Left lung (tissue), 10 donors: ENCODE results near the gene RBFOX1. TPM values are rescaled to one million over a fixed set of nuclear protein-coding genes. Genes with fewer than 3 reads are reported as not detected.

Experiments
- ATAC-seq: fragments of 200-7000 bp; cut with Tn5 transposase; one replicate; pipeline ENCODE4 v1.9.1; 2020; ENCODE audit warnings: moderate library complexity
- DNase-seq, 4 donors: peaks; one replicate each; pipeline ENCODE4 v3.0.0-alpha.2; 2013 to 2020
- H3K27ac ChIP-seq, 2 donors: fragments of 200-600 bp; sonication (generic) in 1 of 2; one replicate each; pipeline versions ENCODE4 v1.5.0 to v1.8.0; 2020 to 2021
- H3K27me3 ChIP-seq, 2 donors: fragments of 200-600 bp; sonication (generic) in 1 of 2; one replicate each; pipeline versions ENCODE4 v1.5.0 to v1.8.0; 2020 to 2021
- H3K36me3 ChIP-seq, 2 donors: fragments of 200-600 bp; sonication (generic) in 1 of 2; one replicate each; pipeline versions ENCODE4 v1.5.0 to v1.8.0; 2020 to 2021
- H3K4me1 ChIP-seq, 2 donors: fragments of 200-600 bp; one replicate each; pipeline ENCODE4 v1.8.0; 2021
- H3K4me3 ChIP-seq, 2 donors: fragments of 200-600 bp; sonication (generic) in 1 of 2; one replicate each; pipeline versions ENCODE4 v1.5.0 to v1.8.0; 2020 to 2021; ENCODE audit warnings: mild to moderate bottlenecking in 1 of 2
- H3K9me3 ChIP-seq, 2 donors: fragments of 200-600 bp; sonication (generic) in 1 of 2; one replicate each; pipeline versions ENCODE4 v1.5.0 to v1.8.0; 2020 to 2021
- CTCF ChIP-seq, 2 donors: fragments of 200-600 bp; sonication (generic) in 1 of 2; IDR thresholded peaks; one replicate each; pipeline versions ENCODE4 v1.5.0 to v1.8.0; 2021; ENCODE audit warnings: antibody characterized with exemption in 2 of 2
- intact Hi-C, 2 donors: fragments of 100-400 bp; cut with DNase I; formaldehyde crosslinking; loops; one replicate each; pipeline versions ENCODE4 v1.11.2 to v1.14.2; 2022
- polyA plus RNA-seq, 6 donors: library from polyadenylated mRNA; unstranded; fragments of 120-200 nt; gene quantifications; one replicate each; pipeline ENCODE4 v1.2.1, GENCODE V29; 2013; ENCODE audit not compliant: insufficient read length in 6 of 6
- total RNA-seq, 2 donors: library from RNA; stranded (reverse); fragmentation: NEBNext Ultra II Directional; extraction: Animal tissue kit (Norgen Biotek cat#: 25700); gene quantifications; one replicate each; pipeline ENCODE4 v1.2.1, GENCODE V29; 2021
- donor health status: DM: no; HTN: yes; CAD: no.
- donor health status: DM: no; HTN: no; CAD: no.

Gene RBFOX1
- total and polyA plus RNA-seq, 8 donors, result 0.41 to 1.7 (median 0.91) TPM; not detected in 2

DNA sequence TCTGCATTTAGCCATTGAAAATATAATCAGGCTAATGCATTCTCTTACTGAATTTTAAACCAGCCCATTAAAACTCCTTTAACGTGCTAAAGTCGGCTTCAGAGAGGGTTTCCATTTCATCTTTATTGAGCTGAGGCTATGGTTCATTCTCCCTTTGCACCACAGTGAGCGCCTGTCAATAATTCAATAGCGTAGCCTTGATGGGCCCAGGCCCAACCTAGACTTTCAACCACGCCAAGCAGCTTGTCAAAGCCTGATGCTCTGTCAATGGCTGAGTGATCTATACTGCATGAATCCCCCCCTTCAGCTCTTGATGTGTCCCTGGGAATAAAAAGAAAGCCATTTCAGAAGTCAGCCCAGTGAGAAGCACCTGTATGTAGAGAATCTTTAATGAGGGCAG is 106.0 kb downstream of the RBFOX1 start:
- intact Hi-C loops, result no loop called here
- Histone ChIP-seq H3K9me3 (no peaks in the 10 kb centered on the region), H3K27ac (no peak overlapping the region), H3K4me1 (no peaks in the 10 kb centered on the region), H3K4me3 (no peak overlapping the region), H3K27me3 (no peaks in the 10 kb centered on the region), H3K36me3 (no peaks in the 10 kb centered on the region)
- ATAC-seq, result no peak
- no peak for TF ChIP-seq CTCF (IDR thresholded peaks at IDR 0.05)
- no peak for DNase-seq

- Histone ChIP-seq H3K4me3 (no peak overlapping the region), H3K36me3 (no peaks in the 10 kb centered on the region), H3K9me3 (no peaks in the 10 kb centered on the region), H3K4me1 (no peaks in the 10 kb centered on the region), H3K27me3 (no peaks in the 10 kb centered on the region), H3K27ac (no peak overlapping the region)
- intact Hi-C loops, result no loop called here
- DNase-seq, result no peak
- TF ChIP-seq CTCF (IDR thresholded peaks at IDR 0.05), result no peak
- no peak for ATAC-seq
Measured at GRCh38 chr16:7439518-7439917, 106.9 kb downstream of the RBFOX1 start.

DNA sequence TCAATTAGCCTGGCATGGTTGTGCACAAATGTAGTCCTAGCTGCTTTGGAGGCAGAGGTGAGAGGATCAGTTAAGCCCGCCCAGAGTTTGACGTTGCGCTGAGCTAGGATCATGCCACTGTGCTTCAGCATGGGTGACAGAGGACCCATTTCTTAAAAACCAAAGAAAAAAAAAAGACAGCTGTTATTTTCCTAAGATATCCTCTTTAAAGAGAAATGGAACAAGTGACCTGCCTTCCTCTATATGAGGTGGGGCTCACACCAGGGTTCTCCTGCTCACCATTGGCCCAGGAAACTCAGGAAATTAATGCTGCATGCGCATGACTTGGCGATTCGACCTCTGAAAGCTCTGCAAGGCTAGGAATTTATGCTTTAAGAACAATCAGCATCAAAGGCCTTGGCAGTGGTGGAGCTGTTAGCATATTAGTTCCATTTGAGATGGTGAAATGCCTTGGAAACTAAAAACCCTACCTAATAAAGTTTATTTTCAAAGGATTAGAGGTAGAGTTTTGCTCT is 108.3 kb downstream of the RBFOX1 start:
- no peak for DNase-seq
- H3K36me3 ChIP-seq, result no peaks in the 10 kb centered on the region
- no peaks in the 10 kb centered on the region for H3K9me3 ChIP-seq
- intact Hi-C loops, result no loop called here
- H3K4me3 ChIP-seq, result no peak overlapping the region
- no peak for TF ChIP-seq CTCF (IDR thresholded peaks at IDR 0.05)
- no peak overlapping the region for H3K27ac ChIP-seq
- no peaks in the 10 kb centered on the region for H3K27me3 ChIP-seq
- ATAC-seq, result no peak
- H3K4me1 ChIP-seq, result no peaks in the 10 kb centered on the region

- no peak for ATAC-seq
- DNase-seq, result no peak
- intact Hi-C loops, result no loop called here
- H3K36me3 ChIP-seq, result no peaks in the 10 kb centered on the region
- no peaks in the 10 kb centered on the region for H3K27me3 ChIP-seq
- no peaks in the 10 kb centered on the region for H3K9me3 ChIP-seq
- no peaks in the 10 kb centered on the region for H3K4me1 ChIP-seq
- TF ChIP-seq CTCF (IDR thresholded peaks at IDR 0.05), result no peak
- H3K4me3 ChIP-seq, result no peak overlapping the region
- H3K27ac ChIP-seq, result no peak overlapping the region
Measured at GRCh38 chr16:7442050-7442449, 109.4 kb downstream of the RBFOX1 start.

GRCh38 chr16:7443142-7443541 is 110.5 kb downstream of the RBFOX1 start:
- DNase-seq (no peak), ATAC-seq (no peak)
- Histone ChIP-seq H3K4me1 (no peaks in the 10 kb centered on the region), H3K36me3 (no peaks in the 10 kb centered on the region), H3K9me3 (no peaks in the 10 kb centered on the region), H3K27ac (no peak overlapping the region), H3K27me3 (no peaks in the 10 kb centered on the region), H3K4me3 (no peak overlapping the region)
- TF ChIP-seq CTCF (IDR thresholded peaks at IDR 0.05), result no peak
- intact Hi-C loops, result no loop called here
